EH (cell line): ENCODE measurements around the gene GNB1.
"Not testable (repeated sequence)": the region's sequence is repeated elsewhere in the genome, so short reads cannot be mapped to it uniquely, and the experiment has no call there.

Experiments used
- DNase-seq: peaks from one replicate; pipeline ENCODE4 v3.0.0-alpha.2; 2015; ENCODE audit warnings: low read depth

The GNB1 gene

DNA sequence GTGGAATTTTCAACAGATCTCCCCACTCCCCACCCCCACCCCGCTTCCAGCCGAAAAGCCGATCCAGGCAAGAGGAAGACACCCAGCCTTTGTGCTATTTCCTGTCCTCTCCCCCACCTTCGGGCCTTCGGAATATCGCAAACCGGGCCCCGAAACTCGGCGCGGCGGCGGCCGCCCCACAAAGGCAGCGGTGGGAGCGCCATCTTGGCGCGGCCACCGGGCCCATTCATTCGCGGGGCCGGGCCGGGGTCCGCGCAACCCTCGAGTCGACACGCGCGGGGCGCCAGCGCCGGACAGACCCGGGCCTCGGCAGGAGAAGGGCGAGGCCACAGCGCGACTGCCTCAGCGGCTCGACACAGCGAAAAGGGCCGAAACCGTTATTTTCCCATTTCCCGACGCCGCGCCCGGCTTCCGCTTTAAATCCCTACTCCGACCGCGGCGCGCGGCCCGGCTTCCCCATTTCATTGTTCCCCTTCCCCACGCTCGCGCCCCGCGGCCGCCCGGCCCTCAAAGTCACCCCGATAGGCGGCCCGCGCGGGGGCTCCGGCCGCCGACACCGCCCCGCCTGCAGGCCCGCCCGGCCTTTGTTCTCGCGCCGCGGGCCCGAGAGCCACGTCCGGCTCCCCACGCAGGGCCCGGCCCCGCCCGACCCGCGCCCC lies 911 bp downstream of the GNB1 start:
- peak; percentile 71 for DNase-seq

- peak; percentile 18 for DNase-seq
These were observed 1.7 kb downstream of the GNB1 start for GRCh38 chr1:1889090-1889750.

DNA sequence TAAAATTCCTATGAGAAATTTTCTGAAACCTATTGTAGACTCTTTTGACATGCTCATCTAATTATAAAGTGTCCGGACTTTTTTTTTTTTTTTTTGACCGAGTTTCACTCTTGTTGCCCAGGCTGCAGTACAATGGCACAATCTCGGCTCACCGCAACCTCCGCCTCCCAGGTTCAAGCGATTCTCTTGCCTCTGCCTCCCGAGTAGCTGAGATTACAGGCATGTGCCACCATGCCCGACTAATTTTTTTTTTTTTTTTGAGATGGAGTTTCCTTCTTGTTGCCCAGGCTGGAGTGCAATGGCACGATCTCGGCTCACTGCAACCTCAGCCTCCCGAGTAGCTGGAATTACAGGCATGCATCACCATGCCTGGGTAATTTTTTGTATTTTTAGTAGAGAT lies 7.0 kb downstream of the GNB1 start:
- not testable (repeated sequence) for DNase-seq

DNA sequence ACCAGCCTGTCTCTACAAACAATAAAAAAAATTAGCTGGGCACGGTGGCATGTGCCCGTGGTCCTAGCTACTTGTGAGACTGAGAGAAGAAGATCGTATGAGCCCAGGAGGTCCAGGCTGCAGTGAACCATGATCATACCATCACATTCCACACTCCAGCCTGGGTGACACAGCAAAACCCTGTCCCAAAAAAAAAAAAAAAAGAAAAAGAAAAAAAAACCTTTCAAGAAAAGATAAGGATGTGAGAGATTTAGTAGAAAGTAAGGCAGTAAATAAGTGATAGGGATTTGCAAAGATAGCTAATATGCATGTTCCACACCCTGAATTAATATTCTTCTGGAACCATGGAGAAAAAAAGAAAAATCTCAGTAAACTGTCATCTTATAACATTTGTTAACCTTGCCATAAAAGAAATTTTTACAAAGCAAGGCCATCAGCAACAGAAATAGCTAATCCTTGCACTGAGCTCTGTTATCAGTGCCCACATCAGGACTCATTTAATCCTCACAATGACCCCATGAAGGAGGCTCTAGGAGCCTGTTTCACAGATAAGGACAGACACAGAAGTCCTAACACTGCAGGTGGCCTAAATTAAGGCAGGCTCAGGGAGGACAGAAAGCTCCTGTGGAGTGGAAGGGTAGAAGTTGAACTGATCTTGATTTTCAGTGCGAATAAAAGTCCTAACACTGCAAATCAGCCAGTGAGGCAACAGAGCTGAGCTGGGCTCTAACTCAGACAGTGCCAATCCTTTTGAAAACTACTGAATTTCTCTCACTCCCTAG lies 7.6 kb downstream of the GNB1 start:
- peak; percentile 58 for DNase-seq

- no peak for DNase-seq
These were observed 9.2 kb downstream of the GNB1 start for GRCh38 chr1:1881727-1882126.

DNA sequence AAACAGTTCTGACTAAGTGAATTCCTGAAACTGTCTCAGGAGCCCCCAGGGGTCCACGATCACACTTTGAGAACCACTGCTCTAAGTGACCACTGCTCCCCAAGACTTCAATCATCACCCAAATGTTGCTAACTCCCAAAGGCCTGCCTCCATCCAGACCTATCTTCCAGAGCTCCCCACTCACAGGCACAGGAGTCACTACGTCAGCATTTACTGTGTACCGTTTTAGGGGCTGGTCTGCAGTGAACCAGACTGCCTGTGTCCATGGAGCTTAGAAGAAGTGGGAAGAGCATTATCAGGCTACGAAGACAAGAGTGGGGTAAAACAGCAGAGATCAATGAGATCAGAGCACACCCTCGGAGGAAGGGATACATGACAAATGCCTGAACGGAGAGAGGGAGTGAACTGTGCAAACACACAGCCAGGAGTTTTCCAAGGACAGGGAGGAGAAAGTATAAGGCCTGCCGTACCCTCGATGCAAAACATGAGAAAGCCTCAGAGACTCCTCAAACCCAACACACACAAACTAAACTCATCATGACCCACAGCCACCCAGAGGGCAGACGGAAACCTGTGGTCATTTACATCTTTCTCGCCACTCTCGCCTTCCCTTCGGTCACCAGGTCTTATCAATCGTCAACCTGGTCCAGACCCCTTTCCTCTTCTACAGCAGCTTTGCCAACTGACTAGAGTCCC lies 10.1 kb downstream of the GNB1 start:
- DNase-seq = no peak

GRCh38 chr1:1879942-1880341 lies 10.9 kb downstream of the GNB1 start:
- no peak for DNase-seq

DNA sequence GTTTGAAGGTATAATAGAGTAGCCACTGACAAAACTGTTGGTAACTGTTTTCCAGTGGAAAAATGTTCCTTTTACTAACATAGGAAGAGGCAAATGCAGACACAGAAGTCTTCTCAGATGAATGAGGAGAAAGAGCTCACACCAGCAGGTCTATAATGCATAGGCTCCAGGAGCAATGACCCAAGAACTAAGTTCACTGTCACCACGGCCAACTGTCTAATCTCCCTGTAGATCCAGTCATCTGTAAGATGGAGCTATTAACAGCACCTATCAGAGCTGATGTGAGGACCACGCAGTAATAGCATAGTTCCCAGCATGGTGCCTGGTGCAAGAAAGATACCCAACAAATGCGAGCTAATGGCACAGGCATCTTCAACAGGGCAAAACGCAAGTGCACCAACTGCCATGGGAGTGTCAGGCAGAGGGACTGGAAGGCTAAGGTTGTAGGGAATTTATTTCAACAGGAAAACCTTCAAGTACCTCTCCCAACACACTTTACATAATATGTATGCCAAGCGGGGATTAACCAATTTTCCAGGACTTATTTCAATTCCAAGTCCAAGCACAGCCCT lies 12.9 kb downstream of the GNB1 start:
- DNase-seq = no peak

GRCh38 chr1:1876335-1876930 lies 14.5 kb downstream of the GNB1 start:
- peak; percentile 75 for DNase-seq

DNA sequence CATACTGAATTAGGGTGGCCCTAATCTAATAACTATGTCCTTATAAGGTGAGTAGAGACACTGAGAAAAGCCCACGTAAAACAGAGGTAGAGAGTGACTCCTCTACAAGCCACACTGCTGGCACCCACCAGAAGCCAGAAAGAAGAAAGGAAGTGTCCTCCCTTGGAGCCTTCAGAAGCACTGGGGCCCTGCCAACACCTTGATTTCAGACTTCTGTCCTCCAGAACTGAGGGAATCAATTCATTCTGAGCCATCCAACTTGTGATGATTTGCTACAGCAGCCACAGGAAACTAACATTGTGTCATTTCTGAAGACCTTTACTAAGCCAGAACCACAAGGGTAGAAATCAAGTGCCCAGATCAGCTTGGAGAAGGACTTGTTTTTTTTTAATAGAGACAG lies 15.0 kb downstream of the GNB1 start:
- no peak for DNase-seq

GRCh38 chr1:1874901-1875300 lies 16.0 kb downstream of the GNB1 start:
- no peak for DNase-seq

GRCh38 chr1:1873186-1873585 lies 17.7 kb downstream of the GNB1 start:
- no peak for DNase-seq

DNA sequence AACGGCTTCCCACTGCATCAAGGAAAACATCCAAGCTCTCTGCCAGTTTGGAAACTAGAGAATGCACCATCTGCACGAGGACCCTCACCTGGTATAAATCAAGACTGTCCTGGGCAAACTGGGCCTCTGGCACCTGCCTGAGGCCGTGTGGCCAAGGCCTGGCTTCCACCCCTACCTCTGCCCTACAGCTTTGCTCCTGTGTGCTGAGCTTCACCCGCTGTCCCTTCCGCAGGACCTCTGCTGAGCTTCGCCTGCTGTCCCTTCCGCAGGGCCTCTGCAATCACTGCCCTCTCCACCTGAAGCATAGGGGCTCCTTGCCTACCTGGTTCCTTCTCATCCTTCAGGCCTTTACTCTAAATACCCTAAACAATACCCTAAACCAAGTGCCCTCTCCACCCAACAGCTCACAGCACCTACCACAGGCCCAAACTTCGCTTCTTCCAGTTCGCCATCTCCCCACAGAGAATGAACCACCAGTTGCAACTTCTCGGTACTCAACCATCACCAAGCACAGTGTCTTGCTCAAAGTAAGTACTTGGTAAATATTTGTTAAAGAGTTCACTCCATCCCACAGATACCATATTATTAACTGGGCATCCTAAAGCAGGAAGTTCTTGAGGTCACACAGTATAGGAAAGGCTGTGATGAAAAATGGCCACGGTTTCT lies 18.4 kb downstream of the GNB1 start:
- no peak for DNase-seq

GRCh38 chr1:1869469-1869868 lies 21.4 kb downstream of the GNB1 start:
- no peak for DNase-seq

DNA sequence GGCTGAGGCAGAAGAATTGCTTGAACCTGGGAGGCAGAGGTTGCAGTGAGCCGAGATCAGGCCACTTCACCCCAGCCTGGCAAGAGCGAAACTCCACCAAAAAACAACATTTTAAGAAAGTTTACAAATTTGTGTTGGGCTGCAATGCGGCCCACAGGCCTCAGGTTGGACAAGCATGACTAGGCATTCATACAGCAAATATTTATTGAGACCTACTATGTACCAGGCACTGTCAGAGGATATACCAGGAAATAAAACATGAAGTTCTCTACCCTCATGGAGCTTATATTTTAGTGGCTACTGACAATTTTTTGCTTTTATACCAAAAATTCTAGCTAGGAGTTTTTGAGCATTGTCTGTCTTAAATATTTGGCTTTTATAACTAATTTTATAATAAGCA lies 23.7 kb downstream of the GNB1 start:
- no peak for DNase-seq

GRCh38 chr1:1862905-1863547 lies 27.9 kb downstream of the GNB1 start:
- no peak for DNase-seq

DNA sequence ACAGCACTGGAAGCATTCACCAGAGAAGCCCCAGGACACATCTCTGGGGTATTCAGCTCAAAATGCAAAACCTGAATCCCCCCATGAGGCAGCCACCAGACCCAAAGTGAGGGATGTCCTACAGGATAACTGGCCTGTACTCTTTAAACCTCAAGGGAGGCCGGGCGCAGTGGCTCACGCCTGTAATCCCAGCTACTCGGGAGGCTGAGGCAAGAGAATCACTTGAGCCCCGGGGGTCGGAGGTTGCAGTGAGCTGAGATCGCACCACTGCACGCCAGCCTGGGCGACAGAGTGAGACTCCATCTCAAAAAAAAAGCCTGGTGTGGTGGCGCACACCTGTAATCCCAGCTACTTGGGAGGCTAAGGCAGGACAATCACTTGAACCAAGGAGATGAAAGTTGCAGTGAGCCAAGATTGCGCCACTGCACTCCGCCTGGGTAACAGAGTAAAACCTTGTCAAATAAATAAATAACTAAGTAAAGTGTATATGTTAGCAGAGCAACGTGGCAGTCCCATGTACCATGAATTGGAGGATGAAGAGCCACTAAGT lies 29.1 kb downstream of the GNB1 start:
- not testable (repeated sequence) for DNase-seq

GRCh38 chr1:1861339-1861730 lies 29.6 kb downstream of the GNB1 start:
- no peak for DNase-seq

DNA sequence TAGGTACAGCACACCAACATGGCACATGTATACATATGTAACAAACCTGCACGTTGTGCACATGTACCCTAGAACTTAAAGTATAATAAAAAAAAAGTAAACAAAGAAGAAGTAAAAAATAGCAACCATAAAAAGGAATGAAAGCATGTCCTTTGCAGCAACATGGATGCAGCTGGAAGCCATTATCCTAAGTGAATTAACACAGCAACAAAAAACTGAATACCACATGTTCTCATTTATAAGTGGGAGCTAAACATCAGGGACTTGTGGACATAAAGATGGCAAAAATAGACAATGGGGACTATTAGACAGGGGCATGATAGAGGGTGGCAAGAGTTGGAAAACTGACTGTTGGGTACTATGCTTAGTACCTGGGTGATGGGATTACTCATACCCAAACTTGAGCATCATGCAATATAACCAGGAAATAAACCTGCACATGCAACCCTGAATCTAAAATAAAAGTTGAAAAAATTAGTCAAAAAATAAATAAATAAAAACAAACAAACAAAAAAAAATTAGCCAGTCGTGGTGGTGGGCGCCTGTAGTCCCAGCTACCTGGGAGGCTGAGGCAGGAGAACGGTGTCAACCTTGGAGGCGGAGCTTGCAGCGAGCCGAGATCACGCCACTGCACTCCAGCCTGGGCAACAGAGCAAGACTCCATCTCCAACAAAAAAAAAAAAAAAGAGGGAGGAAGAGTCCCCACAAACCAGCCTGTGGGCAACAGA lies 30.8 kb downstream of the GNB1 start:
- peak; percentile 23 for DNase-seq
